Nephron (organoid): ENCODE measurements around the gene ZCCHC14.

Source experiments
- H3K27ac Mint-ChIP-seq, 3 experiments: 2 replicates each; pipeline ENCODE4 v1.8.0; 2020; ENCODE audit warnings: mixed read lengths in 3 of 3, mild to moderate bottlenecking in 2 of 3, moderate library complexity in 1 of 3
- H3K27me3 Mint-ChIP-seq: 2 replicates; pipeline ENCODE4 v1.8.0; 2021; ENCODE audit warnings: low read depth, mild to moderate bottlenecking, moderate library complexity, mixed read lengths
- H3K36me3 Mint-ChIP-seq: 2 replicates; pipeline ENCODE4 v1.8.0; 2020; ENCODE audit warnings: low read depth, mixed read lengths
- H3K4me1 Mint-ChIP-seq: 2 replicates; pipeline ENCODE4 v1.8.0; 2020; ENCODE audit warnings: mixed read lengths
- H3K4me3 Mint-ChIP-seq, 3 experiments: 2 replicates each; pipeline ENCODE4 v1.8.0; 2020; ENCODE audit warnings: mild to moderate bottlenecking in 3 of 3, mixed read lengths in 3 of 3, moderate library complexity in 2 of 3
- H3K9me3 Mint-ChIP-seq: 2 replicates; pipeline ENCODE4 v1.8.0; 2020; ENCODE audit warnings: mixed read lengths
- CTCF ChIP-seq, 3 experiments: fragments of 200-600 bp; sonication (generic); IDR thresholded peaks; one replicate each; pipeline ENCODE4 v1.5.0; 2021; ENCODE audit warnings: antibody characterized with exemption in 3 of 3; ENCODE audit not compliant: unreplicated experiment in 3 of 3

ZCCHC14 gene

GRCh38 chr16:87374313-87374712 lies 118.5 kb downstream of the ZCCHC14 start:
- peaks cover 11% of the 10 kb centered on the region for H3K36me3 Mint-ChIP-seq
- H3K4me3 Mint-ChIP-seq = no peak overlapping the region
- no peak for TF ChIP-seq CTCF (IDR thresholded peaks at IDR 0.05; ENCODE audit: unreplicated experiment in 3 of 3)
- no peaks in the 10 kb centered on the region for H3K9me3 Mint-ChIP-seq
- H3K4me1 Mint-ChIP-seq = peaks cover 14% of the 10 kb centered on the region
- no peak overlapping the region for H3K27ac Mint-ChIP-seq
- H3K27me3 Mint-ChIP-seq = no peaks in the 10 kb centered on the region

DNA sequence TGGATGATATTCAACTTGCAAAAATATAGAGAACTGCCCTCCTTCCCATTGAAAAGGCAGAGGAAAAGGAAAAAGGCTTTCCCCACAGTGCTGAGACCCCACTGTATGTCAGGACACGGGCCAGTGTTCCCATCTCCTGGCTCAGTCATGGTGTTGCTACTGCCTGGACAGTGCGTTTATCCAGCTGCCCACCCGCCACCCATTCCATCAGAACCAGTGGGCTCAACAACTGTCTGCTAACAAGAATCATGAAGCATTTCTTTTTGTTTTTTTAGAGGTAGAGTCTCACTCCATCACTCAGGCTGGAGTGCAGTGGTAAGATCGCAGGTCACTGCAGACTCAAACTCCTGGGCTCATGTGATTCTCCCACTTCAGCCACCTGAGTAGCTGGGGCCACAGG lies 120.5 kb downstream of the ZCCHC14 start:
- Mint-ChIP-seq H3K4me3 (no peak overlapping the region), H3K27me3 (no peaks in the 10 kb centered on the region), H3K36me3 (peaks cover 6% of the 10 kb centered on the region), H3K27ac (no peak overlapping the region), H3K4me1 (peaks cover 18% of the 10 kb centered on the region), H3K9me3 (no peaks in the 10 kb centered on the region)
- TF ChIP-seq CTCF (IDR thresholded peaks at IDR 0.05; ENCODE audit: unreplicated experiment in 3 of 3) = no peak

DNA sequence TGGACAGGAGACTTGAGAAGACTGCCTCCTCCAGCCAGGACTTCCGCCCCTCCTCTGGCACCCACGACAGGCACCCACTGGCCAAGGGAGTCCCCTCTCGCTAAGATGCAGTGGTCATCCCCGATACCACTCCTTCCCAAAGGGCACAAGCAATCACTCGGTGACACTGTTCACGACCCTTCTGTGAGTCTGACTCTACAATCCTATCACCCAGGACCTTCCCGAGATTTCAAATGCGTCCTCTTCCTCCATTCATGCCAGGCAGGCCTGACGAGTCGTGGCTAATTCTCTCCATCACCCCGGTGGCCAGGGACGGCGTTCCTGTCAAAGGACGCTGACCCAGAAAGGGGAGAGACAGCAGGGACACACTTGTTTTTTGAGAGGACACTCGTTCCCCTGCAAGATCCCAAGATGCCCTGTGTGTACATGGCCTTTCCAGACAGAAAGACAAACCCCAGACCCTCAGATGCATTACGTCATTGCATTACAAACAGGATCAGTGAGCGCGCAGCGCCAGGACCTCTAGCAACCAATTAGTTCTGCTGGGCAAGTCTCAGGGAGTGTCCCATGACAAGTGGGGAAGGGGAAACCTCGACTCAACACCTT lies 121.5 kb downstream of the ZCCHC14 start:
- Mint-ChIP-seq H3K9me3 (no peaks in the 10 kb centered on the region), H3K27ac (peak overlapping the region in 1 of 3 experiments; percentile 13), H3K27me3 (no peaks in the 10 kb centered on the region), H3K4me3 (no peak overlapping the region), H3K4me1 (peaks cover 18% of the 10 kb centered on the region), H3K36me3 (no peaks in the 10 kb centered on the region)
- TF ChIP-seq CTCF (IDR thresholded peaks at IDR 0.05; ENCODE audit: unreplicated experiment in 3 of 3) = no peak

DNA sequence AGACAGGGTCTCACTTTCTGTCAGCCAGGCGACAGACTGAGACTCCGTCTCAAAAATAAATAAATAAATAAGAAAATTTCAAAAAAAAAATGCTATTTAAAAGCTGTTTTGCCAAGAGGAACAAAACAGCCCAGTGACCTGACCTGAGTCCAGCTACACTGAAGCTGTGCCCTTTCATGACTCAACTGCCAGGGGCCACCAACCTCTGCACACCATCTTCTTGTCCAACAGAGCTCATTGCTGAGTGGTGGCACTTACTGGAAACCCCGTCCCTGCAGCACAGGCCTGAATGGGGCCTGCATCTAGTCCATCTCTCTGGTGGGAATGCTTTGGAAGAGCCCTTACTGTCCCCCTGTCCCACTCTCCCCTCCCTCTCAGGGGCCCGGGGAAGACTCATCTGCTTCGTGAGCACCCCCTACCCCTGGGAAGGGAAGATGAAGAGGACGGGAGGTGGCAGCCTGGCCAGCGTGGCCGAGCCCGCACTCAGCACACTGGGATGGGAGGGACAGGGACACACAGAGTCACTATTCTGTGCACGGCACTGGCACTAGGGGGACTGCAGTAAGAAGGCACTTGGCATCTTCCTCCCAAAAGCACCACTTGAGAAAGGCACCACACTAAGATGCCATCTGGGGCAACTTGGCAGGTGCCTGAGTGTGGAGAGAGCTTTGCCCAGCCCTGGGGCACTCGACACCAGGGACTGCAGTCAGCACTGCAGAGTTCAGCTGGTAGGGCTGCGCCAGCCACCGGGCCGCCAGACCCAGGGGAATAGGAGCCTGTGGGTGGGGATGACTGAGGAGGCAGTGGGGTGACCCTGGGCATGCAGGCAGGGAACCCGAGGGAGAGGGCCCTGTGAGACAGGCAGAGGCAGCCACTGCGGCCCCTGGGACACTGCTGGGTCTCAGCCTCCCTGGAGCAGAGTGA lies 122.8 kb downstream of the ZCCHC14 start:
- no peak for TF ChIP-seq CTCF (IDR thresholded peaks at IDR 0.05; ENCODE audit: unreplicated experiment in 3 of 3)
- Mint-ChIP-seq H3K27me3 (no peaks in the 10 kb centered on the region), H3K4me1 (peaks cover 10% of the 10 kb centered on the region), H3K36me3 (no peaks in the 10 kb centered on the region), H3K27ac (no peak overlapping the region), H3K4me3 (no peak overlapping the region), H3K9me3 (no peaks in the 10 kb centered on the region)

DNA sequence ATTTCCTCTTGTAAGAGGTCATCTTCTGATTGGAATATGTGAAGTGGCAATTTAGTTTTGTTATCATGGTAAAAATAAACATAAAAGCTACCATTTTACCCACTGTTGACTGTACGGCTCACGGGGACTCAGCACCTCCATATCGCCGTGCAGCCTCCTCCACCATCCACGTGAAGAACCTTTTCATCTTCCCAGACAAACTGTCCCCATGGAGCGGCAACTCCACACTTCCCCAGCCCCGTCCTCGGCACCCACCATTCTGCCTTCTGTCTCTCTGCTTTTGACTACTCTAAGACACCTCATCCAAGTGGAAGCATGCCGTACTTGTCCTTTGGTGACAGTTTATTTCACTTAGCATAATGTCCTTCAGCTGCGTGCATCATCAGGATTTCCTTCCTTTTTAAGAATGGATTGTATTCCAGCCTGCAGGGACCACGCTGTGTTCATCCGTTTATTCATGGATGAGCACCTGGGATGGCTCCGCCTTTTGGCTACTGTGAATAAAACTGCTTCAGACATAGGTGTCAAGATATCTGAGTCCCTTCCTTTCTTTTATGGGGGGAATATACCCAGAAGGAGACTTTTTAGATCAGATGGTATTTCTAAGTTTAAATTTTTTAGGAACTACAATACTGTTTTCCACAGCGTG lies 123.6 kb downstream of the ZCCHC14 start:
- H3K9me3 Mint-ChIP-seq = no peaks in the 10 kb centered on the region
- peaks cover 10% of the 10 kb centered on the region for H3K4me1 Mint-ChIP-seq

More for the DNA sequence above, 123.6 kb downstream of the ZCCHC14 start:
- H3K4me3 Mint-ChIP-seq = no peak overlapping the region
- no peaks in the 10 kb centered on the region for H3K27me3 Mint-ChIP-seq
- no peak for TF ChIP-seq CTCF (IDR thresholded peaks at IDR 0.05; ENCODE audit: unreplicated experiment in 3 of 3)
- H3K27ac Mint-ChIP-seq = no peak overlapping the region
- H3K36me3 Mint-ChIP-seq = no peaks in the 10 kb centered on the region
